K562 (cell line): Measurements from ENCODE around the gene CTDNEP1. TPM values are rescaled to one million over a fixed set of nuclear protein-coding genes. Genes with fewer than 3 reads are reported as not detected.
A peak's percentile ranks its signal among the peaks of the same experiment; 100 is the strongest.

Experiments
- ASH1L ChIP-seq: fragments of 450-650 bp; IDR thresholded peaks from 2 replicates; pipeline ENCODE4 v1.6.1; 2018; ENCODE audit warnings: borderline replicate concordance, mild to moderate bottlenecking, low read depth; ENCODE audit not compliant: partially characterized antibody
- CBX5 ChIP-seq: IDR thresholded peaks from 2 replicates; pipeline ENCODE4 v1.6.1; 2014; ENCODE audit warnings: low read depth, borderline replicate concordance
- CREM ChIP-seq: IDR thresholded peaks from 2 replicates; pipeline ENCODE4 v1.6.1; 2014; ENCODE audit warnings: antibody characterized with exemption, low read depth
- ELF4 ChIP-seq: fragments of 450-650 bp; formaldehyde crosslinking; IDR thresholded peaks from 2 replicates; pipeline ENCODE4 v1.4.0; 2022; ENCODE audit warnings: missing genetic modification characterization
- IFI16 ChIP-seq: fragments of 250-450 bp; sonication (Bioruptor Pico); IDR thresholded peaks from 2 replicates; pipeline ENCODE4 v2.1.2; 2022; ENCODE audit warnings: mild to moderate bottlenecking, inconsistent platforms
- ILK ChIP-seq: fragments of 450-650 bp; IDR thresholded peaks from 2 replicates; pipeline ENCODE4 v1.6.1; 2016; ENCODE audit warnings: missing genetic modification characterization, low read depth, mild to moderate bottlenecking, missing compliant biosample characterization, moderate library complexity, borderline replicate concordance
- KAT2B ChIP-seq: IDR thresholded peaks from one replicate; pipeline ENCODE4 v1.6.1; 2012; ENCODE audit warnings: low read depth, mild to moderate bottlenecking, control low read depth, inconsistent platforms, low read length, moderate library complexity
- MCM5 ChIP-seq: fragments of 450-650 bp; IDR thresholded peaks from 2 replicates; pipeline ENCODE4 v1.6.1; 2016; ENCODE audit warnings: low read depth
- MEIS2 ChIP-seq: fragments of 450-650 bp; IDR thresholded peaks from 2 replicates; pipeline ENCODE4 v1.6.1; 2014; ENCODE audit warnings: mild to moderate bottlenecking; ENCODE audit not compliant: partially characterized antibody
- NFE2L1 ChIP-seq: fragments of 450-650 bp; IDR thresholded peaks from 2 replicates; pipeline ENCODE4 v1.6.1; 2016; ENCODE audit warnings: missing genetic modification characterization, low read depth, mild to moderate bottlenecking, missing compliant biosample characterization, moderate library complexity, borderline replicate concordance
- PTBP1 ChIP-seq: fragments of 200-400 bp; formaldehyde crosslinking; IDR thresholded peaks from 2 replicates; pipeline ENCODE4 v1.6.1; 2017; ENCODE audit warnings: low read depth, low read length
- RB1 ChIP-seq: fragments of 450-650 bp; IDR thresholded peaks from 2 replicates; pipeline ENCODE4 v1.6.1; 2017; ENCODE audit warnings: low read depth, mild to moderate bottlenecking
- RHOXF2B ChIP-seq: fragments of 250-450 bp; sonication (Bioruptor Pico); conservative IDR thresholded peaks from 2 replicates; pipeline ENCODE4 v1.5.1; 2021
- RNF2 ChIP-seq: sonication (generic); IDR thresholded peaks from 2 replicates; pipeline ENCODE4 v1.6.1; 2016
- SMAD1 ChIP-seq: fragments of 150-350 bp; IDR thresholded peaks from 2 replicates; pipeline ENCODE4 v1.6.1; 2014; ENCODE audit warnings: low read length, low read depth; ENCODE audit not compliant: partially characterized antibody
- SMAD2 ChIP-seq: fragments of 150-350 bp; IDR thresholded peaks from 2 replicates; pipeline ENCODE4 v1.6.1; 2014; ENCODE audit warnings: low read depth, mild to moderate bottlenecking, low read length
- TBL1XR1 ChIP-seq, 2 experiments: IDR thresholded peaks; 2 replicates each; pipeline ENCODE4 v1.6.1; 2012; ENCODE audit warnings: improper control_type of control experiment in 2 of 2, low read length in 2 of 2, mild to moderate bottlenecking in 1 of 2
- THRAP3 ChIP-seq: fragments of 450-650 bp; IDR thresholded peaks from 2 replicates; pipeline ENCODE4 v1.6.1; 2016; ENCODE audit warnings: mild to moderate bottlenecking, inconsistent platforms, borderline replicate concordance
- U2AF1 ChIP-seq: fragments of 200-400 bp; formaldehyde crosslinking; optimal IDR thresholded peaks from 2 replicates; pipeline ENCODE3; 2017; ENCODE audit warnings: mild to moderate bottlenecking, low read depth, low read length, moderate library complexity
- YBX1 ChIP-seq: fragments of 450-650 bp; IDR thresholded peaks from 2 replicates; pipeline ENCODE4 v1.7.1; 2016; ENCODE audit warnings: mild to moderate bottlenecking
- ZKSCAN1 ChIP-seq: fragments of 150-350 bp; IDR thresholded peaks from 2 replicates; pipeline ENCODE4 v1.6.1; 2016; ENCODE audit warnings: low read depth, low read length
- ZNF121 ChIP-seq: sonication (generic); formaldehyde crosslinking; conservative IDR thresholded peaks from 2 replicates; pipeline ENCODE4 v1.8.0; 2022; ENCODE audit warnings: missing genetic modification reagents
- ZNF696 ChIP-seq: fragments of 250-450 bp; sonication (Bioruptor Pico); conservative IDR thresholded peaks from 2 replicates; pipeline ENCODE4 v1.4.0; 2020; ENCODE audit warnings: mild to moderate bottlenecking, moderate library complexity
- polyA plus RNA-seq, 8 experiments: library from polyadenylated mRNA; depleted of rRNA in 4 of 8; stranded (reverse) in 5 of 8; unstranded in 3 of 8; fragments of >200 nt; fragmentation: Nextera tagmentation in 2 of 8; fragmentation: Illumina TruSeq in 1 of 8; extraction: Ambion mirVana in 2 of 8; extraction: Trizol in 1 of 8; gene quantifications; 2 replicates each; pipeline versions ENCODE4 v1.2.1 to v1.2.3, GENCODE V29; 2011 to 2014; ENCODE audit warnings: inconsistent platforms in 1 of 8, missing spikeins in 1 of 8
- total RNA-seq, 7 experiments: library from RNA; depleted of rRNA in 6 of 7; stranded (reverse); fragments of >200 nt in 6 of 7; fragmentation: Illumina TruSeq in 2 of 7; extraction: Trizol in 2 of 7; gene quantifications; 2 replicates each; pipeline versions ENCODE4 v1.2.1 to v1.2.3, GENCODE V29; 2011 to 2021; ENCODE audit warnings: low replicate concordance in 1 of 7
- TF ChIP-seq, protein P1 (sequence below): sonication (generic); formaldehyde crosslinking; IDR thresholded peaks from 2 replicates; pipeline ENCODE4 v1.8.1; 2022; ENCODE audit warnings: missing genetic modification reagents
- TF ChIP-seq, protein P2 (sequence below): fragments of 250-450 bp; sonication (Bioruptor Pico); IDR thresholded peaks from 2 replicates; pipeline ENCODE4 v1.9.0; 2021; ENCODE audit warnings: mild to moderate bottlenecking
- TF ChIP-seq, protein P3 (sequence below): fragments of 250-450 bp; sonication (Bioruptor Pico); IDR thresholded peaks from 2 replicates; pipeline ENCODE4 v1.6.1; 2021; ENCODE audit warnings: mild to moderate bottlenecking
- TF ChIP-seq, protein P4 (sequence below): sonication (generic); formaldehyde crosslinking; IDR thresholded peaks from 2 replicates; pipeline ENCODE4 v1.5.0; 2020; ENCODE audit warnings: missing genetic modification reagents

The CTDNEP1 gene
- total and polyA plus RNA-seq, 9 of the 15 experiments (the other 6 are each of a cell fraction or from before 2014, with no cell fraction given), result 10.7 to 150 (median 28.5) TPM

DNA sequence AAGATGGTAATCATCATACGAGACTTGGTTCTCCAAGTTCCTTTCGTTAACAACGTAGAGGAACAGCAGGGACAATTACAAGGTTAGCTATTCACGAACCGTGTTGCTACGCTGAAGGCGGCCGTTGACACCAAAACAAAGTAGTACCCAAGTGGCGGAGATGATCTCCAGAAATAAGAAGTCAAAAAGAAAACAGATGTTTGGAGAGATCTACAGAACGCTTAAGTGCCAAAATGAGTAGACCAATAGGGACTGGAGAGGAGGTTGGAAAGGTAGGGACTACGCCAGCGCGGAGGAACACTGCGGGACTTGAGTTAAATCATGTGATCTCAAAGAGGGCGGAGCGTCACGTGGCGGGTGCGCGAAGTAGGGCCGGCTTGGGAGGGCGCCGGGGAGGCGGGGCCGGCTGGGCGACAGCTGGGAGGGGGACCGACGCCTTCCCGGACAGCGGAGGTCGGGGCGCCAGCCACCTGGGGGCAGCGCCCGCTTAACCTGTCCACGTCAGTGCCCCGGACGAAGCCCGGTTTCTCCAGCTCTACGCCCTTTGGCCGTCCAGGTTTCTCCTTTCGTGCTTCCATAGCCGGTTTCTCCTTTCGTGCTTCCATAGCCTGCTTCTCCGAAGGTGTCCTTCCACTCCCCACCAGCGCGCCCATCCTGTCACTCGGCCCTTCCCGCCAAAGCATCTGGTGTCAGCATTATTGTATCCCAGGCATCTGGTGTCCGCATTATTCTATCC is 8.6 kb downstream of the CTDNEP1 start (continued):
- no peak for TF ChIP-seq MEIS2
- TF ChIP-seq SMAD1, result no peak
- TF ChIP-seq, protein P1, sequence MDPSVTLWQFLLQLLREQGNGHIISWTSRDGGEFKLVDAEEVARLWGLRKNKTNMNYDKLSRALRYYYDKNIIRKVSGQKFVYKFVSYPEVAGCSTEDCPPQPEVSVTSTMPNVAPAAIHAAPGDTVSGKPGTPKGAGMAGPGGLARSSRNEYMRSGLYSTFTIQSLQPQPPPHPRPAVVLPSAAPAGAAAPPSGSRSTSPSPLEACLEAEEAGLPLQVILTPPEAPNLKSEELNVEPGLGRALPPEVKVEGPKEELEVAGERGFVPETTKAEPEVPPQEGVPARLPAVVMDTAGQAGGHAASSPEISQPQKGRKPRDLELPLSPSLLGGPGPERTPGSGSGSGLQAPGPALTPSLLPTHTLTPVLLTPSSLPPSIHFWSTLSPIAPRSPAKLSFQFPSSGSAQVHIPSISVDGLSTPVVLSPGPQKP (CRISPR knock-in tag), result no peak
- TF ChIP-seq KAT2B, result no peak
- no peak for TF ChIP-seq IFI16
- no peak for TF ChIP-seq ILK
- TF ChIP-seq RHOXF2B (CRISPR knock-in tag), result no peak
- no peak for TF ChIP-seq RNF2
- no peak for TF ChIP-seq YBX1
- TF ChIP-seq CREM, result peak; percentile 83
- TF ChIP-seq ZNF696 (CRISPR knock-in tag), result no peak
- TF ChIP-seq U2AF1, result no peak
- TF ChIP-seq TBL1XR1 (IDR thresholded peaks at IDR 0.05; ENCODE audit: low read length in 2 of 2), result peak in 1 of 2 experiments; percentile 8; a peak in 1 of 4 replicates
- TF ChIP-seq, protein P2, sequence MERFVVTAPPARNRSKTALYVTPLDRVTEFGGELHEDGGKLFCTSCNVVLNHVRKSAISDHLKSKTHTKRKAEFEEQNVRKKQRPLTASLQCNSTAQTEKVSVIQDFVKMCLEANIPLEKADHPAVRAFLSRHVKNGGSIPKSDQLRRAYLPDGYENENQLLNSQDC (CRISPR knock-in tag), result no peak
- peak; percentile 87 for TF ChIP-seq THRAP3
- TF ChIP-seq, protein P3, sequence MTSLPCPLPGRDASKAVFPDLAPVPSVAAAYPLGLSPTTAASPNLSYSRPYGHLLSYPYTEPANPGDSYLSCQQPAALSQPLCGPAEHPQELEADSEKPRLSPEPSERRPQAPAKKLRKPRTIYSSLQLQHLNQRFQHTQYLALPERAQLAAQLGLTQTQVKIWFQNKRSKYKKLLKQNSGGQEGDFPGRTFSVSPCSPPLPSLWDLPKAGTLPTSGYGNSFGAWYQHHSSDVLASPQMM, result no peak
- no peak for TF ChIP-seq SMAD2
- peak; percentile 29 for TF ChIP-seq ASH1L
- TF ChIP-seq RB1, result peak; percentile 44; the same call in 1 of the 2 replicates
- TF ChIP-seq ZKSCAN1, result no peak
- TF ChIP-seq, protein P4, sequence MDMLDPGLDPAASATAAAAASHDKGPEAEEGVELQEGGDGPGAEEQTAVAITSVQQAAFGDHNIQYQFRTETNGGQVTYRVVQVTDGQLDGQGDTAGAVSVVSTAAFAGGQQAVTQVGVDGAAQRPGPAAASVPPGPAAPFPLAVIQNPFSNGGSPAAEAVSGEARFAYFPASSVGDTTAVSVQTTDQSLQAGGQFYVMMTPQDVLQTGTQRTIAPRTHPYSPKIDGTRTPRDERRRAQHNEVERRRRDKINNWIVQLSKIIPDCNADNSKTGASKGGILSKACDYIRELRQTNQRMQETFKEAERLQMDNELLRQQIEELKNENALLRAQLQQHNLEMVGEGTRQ (CRISPR knock-in tag), result peak; percentile 98
- TF ChIP-seq CBX5, result no peak
- TF ChIP-seq ELF4 (CRISPR knock-in tag), result peak; percentile 67; the same call in 1 of the 2 replicates
- TF ChIP-seq MCM5, result no peak
- TF ChIP-seq PTBP1, result no peak
- TF ChIP-seq ZNF121 (CRISPR knock-in tag), result no peak
- no peak for TF ChIP-seq NFE2L1
